K562 (cell line): ENCODE measurements around the gene TARS3.

Experiments used
- BHLHE40 ChIP-seq: IDR thresholded peaks from 2 replicates; pipeline ENCODE4 v1.6.1; 2011; ENCODE audit warnings: low read length, improper control_type of control experiment
- FOXK2 ChIP-seq, 2 experiments: fragments of 450-650 bp; IDR thresholded peaks in 1 of 2; conservative IDR thresholded peaks in 1 of 2; 2 replicates each; pipeline ENCODE4 v1.6.1; 2016; ENCODE audit warnings: low read depth in 2 of 2, mild to moderate bottlenecking in 1 of 2
- FOXP1 ChIP-seq: sonication (generic); formaldehyde crosslinking; IDR thresholded peaks from 2 replicates; pipeline ENCODE4 v1.8.0; 2022; ENCODE audit warnings: mild to moderate bottlenecking, missing genetic modification reagents
- KDM1A ChIP-seq, 2 experiments: fragments of 450-650 bp; IDR thresholded peaks; 2 replicates each; pipeline ENCODE4 v1.6.1; 2016; ENCODE audit warnings: mild to moderate bottlenecking in 2 of 2
- RBFOX2 ChIP-seq: fragments of 200-400 bp; formaldehyde crosslinking; IDR thresholded peaks from 2 replicates; pipeline ENCODE4 v1.6.1; 2017; ENCODE audit warnings: low read depth, mild to moderate bottlenecking, low read length, moderate library complexity
- TF ChIP-seq, protein P1 (sequence below), 3 experiments: IDR thresholded peaks in 2 of 3; conservative IDR thresholded peaks in 1 of 3; 2 replicates each; pipeline ENCODE4 v1.5.1; 2011 to 2012; ENCODE audit warnings: low read length in 3 of 3, mild to moderate bottlenecking in 3 of 3, control low read depth in 2 of 3, improper control_type of control experiment in 1 of 3, inconsistent platforms in 1 of 3, low read depth in 1 of 3, mixed read lengths in 1 of 3, moderate library complexity in 1 of 3; ENCODE audit not compliant: insufficient read depth in 2 of 3

GRCh38 chr15:101692801-101693598, 31.3 kb downstream of the TARS3 start:
- TF ChIP-seq FOXP1 (CRISPR knock-in tag) (no peak), FOXK2 (conservative IDR thresholded peaks at IDR 0.05 in 1 of 2, IDR thresholded peaks at IDR 0.05 in 1 of 2; ENCODE audit: low read depth in 2 of 2) (no peak), KDM1A (IDR thresholded peaks at IDR 0.05) (no peak), BHLHE40 (no peak), RBFOX2 (no peak)
- TF ChIP-seq, protein P1, sequence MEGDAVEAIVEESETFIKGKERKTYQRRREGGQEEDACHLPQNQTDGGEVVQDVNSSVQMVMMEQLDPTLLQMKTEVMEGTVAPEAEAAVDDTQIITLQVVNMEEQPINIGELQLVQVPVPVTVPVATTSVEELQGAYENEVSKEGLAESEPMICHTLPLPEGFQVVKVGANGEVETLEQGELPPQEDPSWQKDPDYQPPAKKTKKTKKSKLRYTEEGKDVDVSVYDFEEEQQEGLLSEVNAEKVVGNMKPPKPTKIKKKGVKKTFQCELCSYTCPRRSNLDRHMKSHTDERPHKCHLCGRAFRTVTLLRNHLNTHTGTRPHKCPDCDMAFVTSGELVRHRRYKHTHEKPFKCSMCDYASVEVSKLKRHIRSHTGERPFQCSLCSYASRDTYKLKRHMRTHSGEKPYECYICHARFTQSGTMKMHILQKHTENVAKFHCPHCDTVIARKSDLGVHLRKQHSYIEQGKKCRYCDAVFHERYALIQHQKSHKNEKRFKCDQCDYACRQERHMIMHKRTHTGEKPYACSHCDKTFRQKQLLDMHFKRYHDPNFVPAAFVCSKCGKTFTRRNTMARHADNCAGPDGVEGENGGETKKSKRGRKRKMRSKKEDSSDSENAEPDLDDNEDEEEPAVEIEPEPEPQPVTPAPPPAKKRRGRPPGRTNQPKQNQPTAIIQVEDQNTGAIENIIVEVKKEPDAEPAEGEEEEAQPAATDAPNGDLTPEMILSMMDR (IDR thresholded peaks at IDR 0.05 in 2 of 3, conservative IDR thresholded peaks at IDR 0.05 in 1 of 3; ENCODE audit: insufficient read depth in 2 of 3, low read depth in 1 of 3, low read length in 3 of 3) = no peak
